Activated CD4-positive, alpha-beta T cell treated with anti-CD3 and anti-CD28 coated beads for 1 hour (primary cell): ENCODE results near the gene TPM2.

ENCODE experiments used
- DNase-seq: peaks from one replicate; pipeline ENCODE4 v3.0.0-alpha.2; 2020

Gene TPM2

DNA sequence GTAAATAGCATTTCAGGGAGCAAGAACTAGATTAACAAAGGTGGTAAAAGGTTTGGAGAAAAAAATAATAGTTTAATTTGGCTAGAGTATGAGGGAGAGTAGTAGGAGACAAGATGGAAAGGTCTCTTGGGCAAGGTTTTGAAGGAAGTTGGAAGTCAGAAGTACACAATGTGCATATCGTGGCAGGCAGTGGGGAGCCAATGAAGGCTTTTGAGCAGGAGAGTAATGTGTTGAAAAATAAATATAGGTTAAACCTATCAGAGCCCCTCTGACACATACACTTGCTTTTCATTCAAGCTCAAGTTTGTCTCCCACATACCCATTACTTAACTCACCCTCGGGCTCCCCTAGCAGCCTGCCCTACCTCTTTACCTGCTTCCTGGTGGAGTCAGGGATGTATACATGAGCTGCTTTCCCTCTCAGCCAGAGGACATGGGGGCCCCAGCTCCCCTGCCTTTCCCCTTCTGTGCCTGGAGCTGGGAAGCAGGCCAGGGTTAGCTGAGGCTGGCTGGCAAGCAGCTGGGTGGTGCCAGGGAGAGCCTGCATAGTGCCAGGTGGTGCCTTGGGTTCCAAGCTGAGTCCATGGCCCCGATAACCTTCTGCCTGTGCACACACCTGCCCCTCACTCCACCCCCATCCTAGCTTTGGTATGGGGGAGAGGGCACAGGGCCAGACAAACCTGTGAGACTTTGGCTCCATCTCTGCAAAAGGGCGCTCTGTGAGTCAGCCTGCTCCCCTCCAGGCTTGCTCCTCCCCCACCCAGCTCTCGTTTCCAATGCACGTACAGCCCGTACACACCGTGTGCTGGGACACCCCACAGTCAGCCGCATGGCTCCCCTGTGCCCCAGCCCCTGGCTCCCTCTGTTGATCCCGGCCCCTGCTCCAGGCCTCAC is 16.3 kb downstream of the TPM2 start, which contains the start of gene CA9:
Gene CA9 (plus strand): TSS at position 797 of the 893 bp plus-strand sequence. CDS start 32 bp downstream, at position 829.
- DNase-seq, result no peak

DNA sequence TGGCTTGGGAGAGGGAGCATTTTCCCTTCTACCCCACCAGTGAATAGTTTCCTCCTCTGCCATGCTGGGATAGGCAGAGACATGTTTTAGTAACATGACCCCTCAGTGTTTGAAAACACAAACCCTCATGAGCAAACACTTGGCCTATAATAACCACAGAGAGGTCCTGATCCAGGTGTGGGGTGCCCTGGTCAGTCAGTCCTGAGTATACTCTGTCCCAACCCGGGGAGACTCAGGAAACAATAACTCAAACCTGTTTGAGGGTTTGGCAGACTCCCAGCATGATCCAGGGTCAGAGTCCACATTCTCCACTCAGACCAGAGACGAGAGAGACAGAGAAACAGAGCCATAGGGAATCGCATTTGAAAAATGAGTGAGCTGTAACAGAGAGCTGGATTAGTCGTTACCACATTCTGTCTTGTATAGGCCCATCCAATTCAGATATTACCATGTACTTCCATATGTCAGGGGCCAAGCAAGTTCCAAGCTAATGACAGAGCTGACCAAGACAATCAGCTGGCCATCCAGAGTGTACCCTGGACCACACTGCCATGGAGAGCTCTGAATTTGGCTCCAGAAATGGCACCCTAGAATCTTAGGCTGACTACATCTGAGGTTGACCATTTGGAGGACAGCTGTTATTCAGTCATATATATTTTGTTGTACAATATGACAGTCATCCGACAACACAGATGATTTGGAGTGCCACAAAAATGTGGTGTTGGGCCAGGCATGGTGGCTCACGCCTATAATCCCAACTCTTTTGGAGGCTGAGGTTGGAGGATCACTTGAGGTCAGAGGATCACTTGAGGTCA is 20.2 kb downstream of the TPM2 start:
- DNase-seq, result no peak

DNA sequence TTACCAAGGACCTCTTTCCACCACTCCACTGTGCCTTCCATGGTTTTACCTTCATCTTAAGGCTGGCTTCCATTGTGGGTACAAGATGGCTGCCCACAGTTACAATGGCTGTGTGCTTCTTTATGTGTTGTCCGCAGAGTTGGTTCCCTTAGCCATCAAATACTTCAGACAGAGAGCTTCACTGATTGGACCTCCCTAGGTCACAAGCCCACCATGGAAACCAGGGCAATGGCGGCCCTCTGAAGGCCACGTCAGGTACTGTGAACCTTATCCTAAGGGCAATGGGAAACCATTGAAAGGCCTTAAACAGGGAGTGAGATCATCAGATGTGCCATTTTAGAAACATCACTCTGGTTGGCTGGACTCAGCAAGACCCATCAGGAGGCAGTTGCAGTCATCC is 21.8 kb downstream of the TPM2 start:
- DNase-seq, result no peak

DNA sequence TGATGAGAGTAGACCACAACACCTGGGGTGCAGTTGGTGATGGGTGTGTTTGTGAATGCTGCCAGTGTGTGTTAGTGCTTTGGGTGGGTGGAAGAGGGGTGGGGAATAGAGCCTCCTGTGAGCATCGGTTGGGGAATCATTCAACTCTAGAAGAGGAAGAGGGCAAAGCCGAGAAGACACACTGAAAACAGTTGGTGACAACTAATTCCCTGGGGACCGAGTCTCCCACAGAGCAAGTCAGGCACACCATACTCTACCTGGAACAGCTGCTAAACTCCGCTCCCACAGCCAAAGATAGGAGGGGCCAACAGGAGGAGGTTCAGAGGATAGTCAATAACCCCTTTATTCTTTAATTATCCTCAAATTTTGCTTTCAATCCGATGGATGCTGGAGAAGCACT is 23.2 kb downstream of the TPM2 start:
- DNase-seq, result no peak

DNA sequence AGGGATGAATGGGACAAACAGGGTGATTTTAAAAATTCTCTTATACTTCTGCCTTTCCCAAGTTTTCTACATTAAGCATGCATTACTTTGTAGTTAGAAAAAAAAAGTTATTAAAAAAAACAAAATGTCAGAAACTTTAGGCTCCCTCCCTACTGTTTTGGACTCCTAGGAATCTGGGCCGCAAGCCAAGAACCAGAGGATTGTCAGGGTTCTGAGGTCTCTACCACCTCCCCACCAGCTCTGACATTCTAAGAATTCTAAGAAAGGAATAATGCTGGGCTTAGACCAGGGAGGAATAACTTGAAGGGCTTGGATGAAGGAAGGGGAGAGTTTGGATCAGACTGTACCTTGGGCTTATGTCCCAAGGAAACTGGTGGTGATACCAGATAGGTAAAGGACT is 23.7 kb downstream of the TPM2 start:
- DNase-seq, result no peak

DNA sequence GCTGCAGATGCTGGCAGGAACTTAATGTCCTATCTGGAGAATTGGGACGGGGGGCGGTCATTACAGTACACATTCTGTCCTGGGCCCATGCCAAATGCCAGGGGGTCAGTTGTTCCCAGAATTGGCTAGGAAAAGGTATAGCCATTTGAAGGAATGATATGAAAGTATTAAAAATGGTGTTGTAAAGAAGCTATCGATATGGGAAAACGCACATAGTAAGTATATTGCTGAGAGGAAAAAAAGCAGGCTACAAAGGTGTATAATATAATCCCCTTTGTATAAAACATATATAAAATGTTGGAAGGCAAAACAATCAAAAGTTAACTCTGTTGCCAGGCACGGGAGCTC is 24.3 kb downstream of the TPM2 start:
- DNase-seq, result no peak

DNA sequence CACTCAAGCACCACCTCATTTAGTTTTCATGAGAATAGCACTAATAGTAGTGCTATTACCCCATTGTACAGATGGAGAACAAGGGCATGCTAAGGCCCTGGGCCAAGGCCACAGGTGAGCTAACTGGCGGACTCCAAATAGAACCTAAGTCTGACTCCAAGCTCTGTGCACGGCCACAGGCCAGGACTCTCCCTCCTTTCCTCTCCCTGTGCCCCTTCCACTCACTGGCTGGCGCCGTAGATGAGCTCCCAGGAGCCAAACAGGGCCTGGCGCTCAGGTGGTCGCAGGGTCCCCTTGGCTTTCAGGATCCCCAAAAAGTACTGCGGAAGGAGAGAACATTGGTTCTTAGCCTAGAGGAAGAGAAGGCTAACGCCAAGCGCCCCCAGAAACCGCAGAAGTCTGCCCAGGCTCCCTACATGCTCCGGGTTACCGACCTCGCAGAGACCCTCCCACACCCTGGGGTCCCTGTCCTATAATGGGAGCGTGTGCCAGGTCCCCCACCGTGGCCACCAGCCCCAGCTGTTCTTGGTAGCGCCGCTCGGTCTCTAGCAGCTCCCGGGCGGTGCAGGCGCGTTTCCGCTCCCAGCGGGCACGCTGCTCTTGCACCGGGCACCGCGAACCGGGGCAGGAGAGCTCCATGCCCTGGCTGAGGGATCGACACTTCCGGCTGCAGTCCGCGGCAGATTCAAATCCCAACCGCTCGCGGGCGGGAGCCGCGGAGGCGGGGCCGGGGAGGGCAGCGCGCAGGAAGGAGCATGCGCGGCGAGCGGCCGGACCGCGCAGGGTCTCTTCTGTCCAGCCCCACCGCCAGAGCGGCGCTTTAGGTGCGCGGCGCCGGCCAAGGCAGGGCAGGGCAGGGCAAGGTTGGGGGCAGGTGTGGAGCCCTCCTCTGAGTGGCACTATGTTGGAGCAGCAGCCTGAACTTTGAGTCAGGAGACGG is 24.9 kb downstream of the TPM2 start, which contains the start of gene ARHGEF39:
Gene ARHGEF39 (minus strand): TSS at position 665 of the 940 bp plus-strand sequence. CDS start 26 bp downstream, at position 639.
- DNase-seq, result no peak

DNA sequence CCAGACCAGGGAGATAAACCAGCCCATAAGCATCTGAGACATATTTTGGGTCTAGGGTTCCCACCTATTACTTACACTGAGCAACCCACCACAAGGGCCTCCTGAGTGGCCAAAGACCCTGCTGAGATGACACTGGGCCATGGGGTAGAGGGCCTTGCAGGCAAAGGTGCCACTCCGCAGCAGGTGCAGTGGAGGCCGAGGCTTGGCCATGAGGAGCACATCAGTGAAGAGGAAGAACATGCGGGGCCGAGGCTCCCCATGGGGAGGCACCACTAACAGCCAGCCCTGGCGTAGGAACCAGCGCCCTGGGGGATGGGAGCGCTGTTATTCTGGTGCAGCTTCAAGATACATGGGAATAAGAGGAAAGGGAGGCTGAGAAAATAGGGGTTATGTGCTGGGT is 27.3 kb downstream of the TPM2 start:
- no peak for DNase-seq

DNA sequence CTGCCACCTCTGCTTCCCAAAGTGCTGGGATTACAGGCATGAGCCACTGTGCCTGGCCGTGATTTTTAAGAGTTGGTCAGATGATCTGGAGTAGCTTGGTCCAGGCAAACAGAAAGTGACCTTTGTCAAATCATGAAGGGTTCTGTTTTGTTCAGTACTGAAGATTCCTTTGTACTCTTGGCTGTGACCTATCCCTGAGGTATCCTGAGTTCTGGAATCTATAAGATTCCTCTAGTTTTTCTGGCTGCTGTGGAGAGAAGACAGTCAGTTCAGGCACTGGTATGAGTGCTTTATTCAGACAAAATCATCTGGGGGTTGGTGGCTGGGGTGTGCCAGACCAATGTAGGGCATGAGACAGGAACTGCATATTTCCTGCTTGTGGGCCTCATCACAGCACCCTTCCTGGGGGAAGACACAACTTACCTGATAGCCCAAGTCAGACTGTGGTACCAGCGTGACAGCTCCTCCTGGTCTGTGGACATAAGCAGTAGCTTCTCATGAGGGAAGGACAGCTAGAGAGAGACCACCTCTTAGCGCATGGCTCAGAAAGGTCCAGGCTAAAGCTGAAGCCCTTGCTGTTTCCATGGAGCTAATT is 27.9 kb downstream of the TPM2 start:
- DNase-seq, result no peak

DNA sequence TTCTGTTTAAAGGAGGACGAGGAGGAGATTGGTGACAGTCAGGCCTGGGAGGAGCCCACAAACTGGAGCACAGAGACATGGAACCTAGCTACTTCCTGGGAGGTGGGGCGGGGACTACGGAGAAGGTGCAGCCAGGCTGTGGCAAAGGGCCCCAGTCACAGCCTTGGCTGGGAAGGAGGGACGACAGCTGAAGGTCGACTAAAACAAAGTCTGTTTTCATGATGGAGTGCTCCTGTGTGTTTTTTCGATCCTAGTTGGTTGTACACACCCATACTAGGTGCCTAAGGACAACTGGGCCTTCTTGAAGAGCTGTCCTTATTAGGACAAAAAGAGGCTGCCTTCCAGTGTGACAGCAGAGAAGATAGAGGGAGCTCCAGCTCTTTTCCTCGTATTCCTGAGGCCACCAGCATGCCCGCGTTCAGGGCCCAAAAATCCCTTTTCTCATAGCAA is 28.7 kb downstream of the TPM2 start:
- no peak for DNase-seq

DNA sequence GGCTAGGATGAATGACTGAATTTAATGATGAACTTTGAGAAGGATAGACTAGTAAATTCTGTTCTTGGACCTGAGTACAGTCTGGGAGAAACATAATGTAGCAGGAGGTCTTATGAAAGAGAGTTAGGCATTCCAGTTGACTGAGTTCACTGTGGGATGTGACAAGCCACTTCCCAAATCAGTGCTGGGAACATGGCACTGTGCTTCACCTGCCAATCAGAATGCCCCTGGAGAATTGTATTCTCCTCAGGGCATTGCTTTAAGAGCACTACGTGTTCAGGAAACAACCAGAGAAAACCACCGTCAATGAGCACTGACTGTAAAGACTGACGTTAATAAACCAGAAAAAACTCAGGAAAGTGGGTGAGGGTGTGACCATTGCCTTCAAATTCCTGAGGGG is 30.4 kb downstream of the TPM2 start:
- no peak for DNase-seq

DNA sequence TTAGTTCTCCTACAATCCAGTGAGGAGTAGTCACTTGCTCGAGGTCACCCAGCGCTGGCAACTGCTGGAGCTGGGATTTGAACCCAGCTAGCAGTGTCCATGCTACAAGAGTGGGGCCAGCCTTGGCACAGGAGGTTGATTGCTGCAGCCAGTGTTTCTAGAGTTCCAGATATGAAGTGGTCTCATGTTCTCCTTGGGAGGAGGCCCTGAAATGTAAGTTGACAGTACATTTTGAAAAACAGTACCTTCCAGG is 30.8 kb downstream of the TPM2 start:
- DNase-seq, result no peak

DNA sequence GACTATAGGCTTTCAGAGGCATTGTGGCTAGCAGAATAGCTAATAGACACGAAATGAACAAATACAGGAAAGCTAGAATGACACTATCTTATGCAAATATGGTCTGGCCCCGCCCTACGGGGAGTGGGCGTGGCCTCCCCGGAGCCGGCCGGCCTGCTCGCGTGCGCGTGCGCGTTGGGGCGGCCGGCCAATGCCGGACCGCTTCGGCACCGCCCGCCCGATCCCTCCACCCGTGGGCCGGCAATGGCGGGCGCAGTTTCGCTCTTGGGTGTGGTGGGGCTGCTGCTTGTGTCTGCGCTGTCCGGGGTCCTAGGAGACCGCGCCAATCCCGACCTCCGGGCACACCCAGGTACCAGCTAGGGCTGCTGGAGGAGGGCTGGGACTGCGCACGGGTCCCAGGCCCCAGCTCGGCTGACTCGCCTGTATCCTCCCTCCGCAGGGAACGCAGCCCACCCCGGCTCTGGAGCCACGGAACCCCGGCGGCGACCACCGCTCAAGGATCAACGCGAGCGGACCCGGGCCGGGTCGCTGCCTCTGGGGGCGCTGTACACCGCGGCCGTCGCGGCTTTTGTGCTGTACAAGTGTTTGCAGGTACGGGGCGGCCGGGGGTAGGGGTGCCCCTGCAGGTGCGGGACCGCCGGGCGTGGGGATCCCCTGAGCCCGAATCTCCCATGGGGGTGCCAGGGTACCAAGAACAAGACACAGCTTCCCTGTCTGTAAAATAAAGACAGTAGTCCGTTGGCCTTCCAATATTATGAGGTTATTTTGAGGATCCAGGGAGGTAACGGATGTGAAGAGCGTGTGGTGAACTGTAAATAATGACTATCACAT is 31.4 kb downstream of the TPM2 start, which contains the start of gene CCDC107:
Gene CCDC107 (plus strand): TSS at position 156 of the 831 bp plus-strand sequence. CDS start 88 bp downstream, at position 244.
- peak; percentile 75 for DNase-seq

DNA sequence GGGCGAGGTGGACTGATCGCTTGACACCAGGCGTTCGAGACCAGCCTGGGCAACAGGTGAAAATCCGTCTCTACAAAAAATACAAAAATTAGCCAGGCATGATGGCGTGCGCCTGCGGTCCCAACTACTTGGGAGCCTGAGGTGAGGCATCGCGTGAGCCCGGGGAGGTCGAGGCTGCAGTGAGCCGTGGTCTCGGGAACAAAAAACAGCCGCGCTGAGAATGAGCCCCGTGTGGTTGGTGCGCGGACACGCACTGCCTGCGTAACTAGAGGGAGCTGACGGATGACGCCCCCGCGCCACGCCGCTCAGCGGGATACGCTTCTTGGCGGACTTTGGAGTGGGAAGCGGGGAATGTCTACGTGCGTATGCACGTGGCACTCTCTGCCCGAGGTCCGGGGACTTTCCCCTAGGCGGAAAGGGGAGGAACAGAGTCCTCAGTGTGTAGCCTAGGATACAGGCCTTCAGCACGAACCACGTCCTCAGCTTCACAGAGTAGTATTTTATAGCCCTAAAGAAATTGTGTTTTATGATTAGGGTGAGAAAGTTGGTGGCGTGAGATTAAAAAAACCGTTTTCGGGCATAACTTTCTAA is 32.1 kb downstream of the TPM2 start, which contains the start of gene RMRP:
Gene RMRP (minus strand): TSS at position 474 of the 591 bp plus-strand sequence.
- DNase-seq, result peak; percentile 86

DNA sequence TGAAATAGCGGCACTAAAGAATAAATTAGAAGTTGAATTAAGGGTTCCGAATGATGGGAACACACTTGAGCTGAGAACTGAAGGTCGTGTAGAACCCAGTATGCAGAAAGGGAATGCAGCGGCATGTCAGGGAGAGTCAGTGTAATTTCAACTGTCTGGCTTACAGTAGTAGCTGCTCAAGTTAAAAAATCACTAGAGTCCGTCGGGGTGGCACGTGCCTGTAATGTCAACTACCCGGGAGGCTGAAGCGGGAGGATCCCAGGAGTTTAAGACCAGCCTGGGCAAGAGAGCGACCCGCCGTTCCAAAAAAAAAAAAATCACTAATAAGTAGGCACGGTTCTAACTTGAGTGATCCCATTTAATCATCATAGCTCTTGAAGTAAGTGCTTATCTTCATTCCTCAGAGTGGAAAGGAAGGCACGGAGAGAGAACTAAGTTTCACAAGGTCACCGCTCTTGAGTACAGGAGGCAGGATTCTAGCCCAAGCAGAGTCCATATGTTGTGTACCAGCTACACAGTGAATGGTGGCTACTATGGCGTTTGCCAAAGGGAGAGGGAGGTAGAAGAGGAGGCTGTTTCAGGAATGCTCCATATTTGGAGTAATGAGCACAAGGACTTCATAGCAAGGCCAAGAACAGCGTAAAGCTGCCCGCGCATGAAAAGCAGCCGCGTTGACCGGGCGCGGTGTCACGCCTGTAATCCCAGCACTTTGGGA is 32.7 kb downstream of the TPM2 start:
- DNase-seq, result no peak

DNA sequence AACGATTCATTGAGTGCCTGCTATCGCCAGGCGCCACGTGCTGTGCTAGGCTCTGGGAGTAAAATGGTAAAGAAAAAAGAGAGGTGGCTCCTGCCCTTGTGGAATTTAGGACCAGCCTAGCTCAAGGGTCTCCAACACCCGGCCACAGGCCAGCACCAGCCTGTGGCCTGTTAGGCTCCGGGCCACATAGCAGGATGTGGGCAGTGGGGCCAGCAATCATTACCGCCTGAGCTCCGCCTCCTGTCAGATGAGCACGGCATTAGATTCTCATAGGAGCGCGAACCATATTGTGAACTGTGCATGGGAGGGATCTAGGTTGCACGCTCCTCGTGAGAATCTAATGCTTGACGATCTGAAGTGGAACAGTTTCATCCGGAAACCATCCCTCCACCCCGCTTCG is 33.4 kb downstream of the TPM2 start:
- no peak for DNase-seq

DNA sequence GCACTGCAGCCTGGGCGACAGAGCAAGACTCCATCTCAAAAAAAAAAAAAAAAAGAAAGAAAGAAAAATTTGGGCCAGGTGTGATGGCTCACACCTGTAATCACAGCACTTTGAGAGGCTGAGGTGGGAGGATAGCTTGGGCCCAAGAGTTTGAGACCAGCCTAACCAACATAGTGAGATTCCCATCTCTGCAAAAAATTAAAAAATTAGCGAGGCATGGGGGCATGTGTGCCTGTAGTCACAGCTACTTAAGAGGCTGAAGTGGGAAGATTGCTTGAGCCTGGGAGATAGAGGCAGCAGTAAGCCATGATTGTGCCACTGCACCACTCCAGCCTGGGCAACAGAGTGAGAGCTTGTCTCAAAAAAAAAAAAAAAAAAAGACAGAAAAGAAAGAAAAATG is 36.1 kb downstream of the TPM2 start:
- no peak for DNase-seq

DNA sequence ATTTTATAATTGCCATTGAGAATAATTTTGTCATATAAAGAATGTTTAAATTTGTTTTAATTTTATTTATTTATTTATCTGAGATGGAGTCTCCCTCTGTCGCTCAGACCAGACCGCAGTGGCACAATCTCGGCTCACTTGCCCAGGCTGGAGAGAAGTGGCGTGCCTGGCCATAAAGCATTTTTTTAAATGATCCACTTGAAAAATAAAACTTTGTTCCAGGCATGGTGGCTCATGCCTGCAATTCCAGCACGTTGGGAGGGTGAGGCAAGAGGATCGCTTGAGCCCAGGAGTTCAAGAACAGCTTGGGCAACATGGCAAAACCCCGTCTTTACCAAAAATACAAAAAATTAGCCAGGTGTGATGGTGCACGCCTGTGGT is 36.9 kb downstream of the TPM2 start:
- no peak for DNase-seq

DNA sequence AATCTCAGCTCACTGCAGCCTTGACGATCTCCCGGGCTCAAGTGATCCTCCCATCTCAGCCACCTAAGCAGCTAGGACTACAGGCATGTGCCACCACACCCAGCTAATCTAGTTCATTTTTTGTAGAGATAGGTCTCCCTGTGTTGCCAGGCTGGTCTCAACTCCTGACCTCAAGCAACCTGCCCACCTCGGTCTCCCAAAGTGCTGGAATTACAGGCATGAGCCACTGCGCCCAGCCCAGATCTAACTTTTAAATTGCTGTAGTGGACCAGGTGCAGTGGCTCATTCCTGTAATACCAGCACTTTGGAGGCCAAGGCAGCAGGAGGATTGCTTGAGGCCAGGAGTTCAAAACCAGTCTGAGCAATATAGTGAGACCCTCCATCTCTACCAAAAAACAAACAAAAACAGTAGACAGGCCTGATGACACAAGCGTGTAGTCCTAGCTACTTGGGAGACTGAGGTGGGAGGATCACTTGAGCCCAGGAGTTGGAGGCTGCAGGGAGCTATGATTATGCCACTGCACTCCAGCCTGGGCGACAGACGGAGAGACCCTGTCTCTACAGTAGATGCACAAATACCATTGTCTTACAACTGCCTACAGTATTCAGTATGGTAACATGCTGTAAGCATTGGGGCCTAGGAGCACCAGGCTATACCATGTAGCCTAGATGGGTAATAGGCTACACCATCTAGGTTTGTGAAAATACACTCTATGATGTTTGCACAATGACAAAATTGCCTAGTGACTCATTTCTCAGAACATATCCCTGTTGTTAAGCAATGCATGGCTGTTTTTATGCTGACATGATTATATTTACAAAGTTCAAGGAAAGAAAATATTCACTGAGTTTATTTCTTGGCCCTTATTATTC is 37.5 kb downstream of the TPM2 start:
- DNase-seq, result no peak
